ENCODE data around the gene C10orf71. TPM values are rescaled to one million over a fixed set of nuclear protein-coding genes. Genes with fewer than 3 reads are reported as not detected.

C10orf71 gene
- polyA plus RNA-seq, 1 of the 3 experiments (the other 2 are of a cell fraction) = not detected

DNA sequence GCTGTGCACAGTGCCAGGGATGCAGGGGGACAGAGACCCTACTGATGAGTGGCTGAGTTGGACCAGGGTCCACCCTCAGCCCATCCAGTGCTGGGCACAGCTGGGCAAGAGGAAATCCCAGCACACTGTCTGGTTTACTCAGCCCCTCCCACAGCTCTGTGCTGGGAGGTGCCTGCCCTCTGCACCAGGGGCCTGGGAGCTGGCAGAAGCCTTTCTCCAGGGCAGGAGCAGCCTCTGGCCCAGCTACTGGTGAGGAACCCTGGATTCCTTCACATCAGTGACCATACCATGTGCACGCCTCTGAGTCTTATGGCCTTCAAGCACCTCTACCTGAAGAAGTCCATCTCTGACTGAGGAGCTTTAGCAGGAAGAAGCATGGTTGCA, 25.9 kb upstream of the C10orf71 start:
- ChIA-PET CTCF (no interaction called here), POLR2A (no interaction called here)
- Histone ChIP-seq H3K79me2 (ENCODE audit: insufficient read depth) (no peaks in the 10 kb centered on the region), H3K9me3 (no peaks in the 10 kb centered on the region), H3K4me3 (ENCODE audit: low read depth in 2 of 2, low read length in 1 of 2) (no peak overlapping the region), H4K20me1 (ENCODE audit: insufficient read depth) (no peaks in the 10 kb centered on the region), H2AFZ (ENCODE audit: low read depth) (no peak overlapping the region), H3K4me2 (no peak overlapping the region), H3F3A (replicated peaks; ENCODE audit: insufficient read depth) (no peaks in the 10 kb centered on the region), H3K4me1 (ENCODE audit: control insufficient read depth in 1 of 2, insufficient read depth in 2 of 2, low read depth in 1 of 2, low read length in 1 of 2) (peaks cover 0 to 11% of the 10 kb centered on the region in 2 experiments; a peak in 1 of 4 replicates), H3K27me3 (ENCODE audit: insufficient read depth) (no peaks in the 10 kb centered on the region), H3K9me2 (no peaks in the 10 kb centered on the region), H3K9ac (no peak overlapping the region), H3K27ac (ENCODE audit: low read depth in 2 of 2, low read length in 1 of 2) (no peak overlapping the region), H3K36me3 (replicated peaks in 1 of 2; ENCODE audit: control insufficient read depth in 1 of 2, insufficient read depth in 2 of 2, low read length in 1 of 2) (no peaks in the 10 kb centered on the region)
- no peak for TF ChIP-seq EZH2phosphoT487 (IDR thresholded peaks at IDR 0.05; ENCODE audit: borderline replicate concordance, low read depth)
- no peak for TF ChIP-seq GATA2 (CRISPR knock-in tag; IDR thresholded peaks at IDR 0.05)
- TF ChIP-seq NFIC (IDR thresholded peaks at IDR 0.05; ENCODE audit: borderline replicate concordance) = no peak
- TF ChIP-seq, protein P1, sequence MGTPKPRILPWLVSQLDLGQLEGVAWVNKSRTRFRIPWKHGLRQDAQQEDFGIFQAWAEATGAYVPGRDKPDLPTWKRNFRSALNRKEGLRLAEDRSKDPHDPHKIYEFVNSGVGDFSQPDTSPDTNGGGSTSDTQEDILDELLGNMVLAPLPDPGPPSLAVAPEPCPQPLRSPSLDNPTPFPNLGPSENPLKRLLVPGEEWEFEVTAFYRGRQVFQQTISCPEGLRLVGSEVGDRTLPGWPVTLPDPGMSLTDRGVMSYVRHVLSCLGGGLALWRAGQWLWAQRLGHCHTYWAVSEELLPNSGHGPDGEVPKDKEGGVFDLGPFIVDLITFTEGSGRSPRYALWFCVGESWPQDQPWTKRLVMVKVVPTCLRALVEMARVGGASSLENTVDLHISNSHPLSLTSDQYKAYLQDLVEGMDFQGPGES (IDR thresholded peaks at IDR 0.05; ENCODE audit: low read depth, low read length) = no peak
- TF ChIP-seq FOXM1 (IDR thresholded peaks at IDR 0.05; ENCODE audit: low read depth) = no peak
- TF ChIP-seq, protein P2, sequence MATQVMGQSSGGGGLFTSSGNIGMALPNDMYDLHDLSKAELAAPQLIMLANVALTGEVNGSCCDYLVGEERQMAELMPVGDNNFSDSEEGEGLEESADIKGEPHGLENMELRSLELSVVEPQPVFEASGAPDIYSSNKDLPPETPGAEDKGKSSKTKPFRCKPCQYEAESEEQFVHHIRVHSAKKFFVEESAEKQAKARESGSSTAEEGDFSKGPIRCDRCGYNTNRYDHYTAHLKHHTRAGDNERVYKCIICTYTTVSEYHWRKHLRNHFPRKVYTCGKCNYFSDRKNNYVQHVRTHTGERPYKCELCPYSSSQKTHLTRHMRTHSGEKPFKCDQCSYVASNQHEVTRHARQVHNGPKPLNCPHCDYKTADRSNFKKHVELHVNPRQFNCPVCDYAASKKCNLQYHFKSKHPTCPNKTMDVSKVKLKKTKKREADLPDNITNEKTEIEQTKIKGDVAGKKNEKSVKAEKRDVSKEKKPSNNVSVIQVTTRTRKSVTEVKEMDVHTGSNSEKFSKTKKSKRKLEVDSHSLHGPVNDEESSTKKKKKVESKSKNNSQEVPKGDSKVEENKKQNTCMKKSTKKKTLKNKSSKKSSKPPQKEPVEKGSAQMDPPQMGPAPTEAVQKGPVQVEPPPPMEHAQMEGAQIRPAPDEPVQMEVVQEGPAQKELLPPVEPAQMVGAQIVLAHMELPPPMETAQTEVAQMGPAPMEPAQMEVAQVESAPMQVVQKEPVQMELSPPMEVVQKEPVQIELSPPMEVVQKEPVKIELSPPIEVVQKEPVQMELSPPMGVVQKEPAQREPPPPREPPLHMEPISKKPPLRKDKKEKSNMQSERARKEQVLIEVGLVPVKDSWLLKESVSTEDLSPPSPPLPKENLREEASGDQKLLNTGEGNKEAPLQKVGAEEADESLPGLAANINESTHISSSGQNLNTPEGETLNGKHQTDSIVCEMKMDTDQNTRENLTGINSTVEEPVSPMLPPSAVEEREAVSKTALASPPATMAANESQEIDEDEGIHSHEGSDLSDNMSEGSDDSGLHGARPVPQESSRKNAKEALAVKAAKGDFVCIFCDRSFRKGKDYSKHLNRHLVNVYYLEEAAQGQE (IDR thresholded peaks at IDR 0.05; ENCODE audit: low read depth, low read length) = no peak
- no peak for TF ChIP-seq RXRA (IDR thresholded peaks at IDR 0.05; ENCODE audit: borderline replicate concordance, low read depth)
- TF ChIP-seq MXI1 (IDR thresholded peaks at IDR 0.05; ENCODE audit: low read depth, low read length) = no peak
- TF ChIP-seq FOXJ3 (CRISPR knock-in tag; IDR thresholded peaks at IDR 0.05) = no peak
- TF ChIP-seq CHD2 (IDR thresholded peaks at IDR 0.05; ENCODE audit: low read length, partially characterized antibody) = no peak
- no peak for TF ChIP-seq MEF2A (IDR thresholded peaks at IDR 0.05; ENCODE audit: borderline replicate concordance, low read depth)
- TF ChIP-seq, protein P3, sequence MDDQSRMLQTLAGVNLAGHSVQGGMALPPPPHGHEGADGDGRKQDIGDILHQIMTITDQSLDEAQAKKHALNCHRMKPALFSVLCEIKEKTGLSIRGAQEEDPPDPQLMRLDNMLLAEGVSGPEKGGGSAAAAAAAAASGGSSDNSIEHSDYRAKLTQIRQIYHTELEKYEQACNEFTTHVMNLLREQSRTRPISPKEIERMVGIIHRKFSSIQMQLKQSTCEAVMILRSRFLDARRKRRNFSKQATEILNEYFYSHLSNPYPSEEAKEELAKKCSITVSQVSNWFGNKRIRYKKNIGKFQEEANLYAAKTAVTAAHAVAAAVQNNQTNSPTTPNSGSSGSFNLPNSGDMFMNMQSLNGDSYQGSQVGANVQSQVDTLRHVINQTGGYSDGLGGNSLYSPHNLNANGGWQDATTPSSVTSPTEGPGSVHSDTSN (IDR thresholded peaks at IDR 0.05) = no peak
- TF ChIP-seq YY1 (IDR thresholded peaks at IDR 0.05; ENCODE audit: low read depth) = no peak
- TF ChIP-seq, protein P4, sequence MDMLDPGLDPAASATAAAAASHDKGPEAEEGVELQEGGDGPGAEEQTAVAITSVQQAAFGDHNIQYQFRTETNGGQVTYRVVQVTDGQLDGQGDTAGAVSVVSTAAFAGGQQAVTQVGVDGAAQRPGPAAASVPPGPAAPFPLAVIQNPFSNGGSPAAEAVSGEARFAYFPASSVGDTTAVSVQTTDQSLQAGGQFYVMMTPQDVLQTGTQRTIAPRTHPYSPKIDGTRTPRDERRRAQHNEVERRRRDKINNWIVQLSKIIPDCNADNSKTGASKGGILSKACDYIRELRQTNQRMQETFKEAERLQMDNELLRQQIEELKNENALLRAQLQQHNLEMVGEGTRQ (IDR thresholded peaks at IDR 0.05; ENCODE audit: borderline replicate concordance, low read depth, low read length) = no peak
- TF ChIP-seq, protein P5, sequence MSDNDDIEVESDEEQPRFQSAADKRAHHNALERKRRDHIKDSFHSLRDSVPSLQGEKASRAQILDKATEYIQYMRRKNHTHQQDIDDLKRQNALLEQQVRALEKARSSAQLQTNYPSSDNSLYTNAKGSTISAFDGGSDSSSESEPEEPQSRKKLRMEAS (IDR thresholded peaks at IDR 0.05; ENCODE audit: low read depth) = no peak
- TF ChIP-seq NRF1 (IDR thresholded peaks at IDR 0.05; ENCODE audit: low read depth, low read length) = no peak
- TF ChIP-seq RFX5 (IDR thresholded peaks at IDR 0.05; ENCODE audit: low read length) = no peak
- no peak for TF ChIP-seq SMC3 (IDR thresholded peaks at IDR 0.05; ENCODE audit: low read depth, low read length)
- no peak for TF ChIP-seq JUND (IDR thresholded peaks at IDR 0.05)
- 78% methylated on average over 1 of the region's 1 CpG for WGBS (ENCODE audit: low lambda C conversion rate)
- DNase-seq = peak; percentile 30

Measured in SK-N-SH (cell line).